GM12801 (cell line): Measurements from ENCODE around the gene FTO.

Experiments
- TF ChIP-seq, protein P1 (sequence below): IDR thresholded peaks from one replicate; pipeline ENCODE4 v1.5.1; 2011; ENCODE audit warnings: control low read depth; ENCODE audit not compliant: insufficient read length; ENCODE audit errors: extremely low read depth

Gene FTO

GRCh38 chr16:54040975-54041374 is 337.0 kb downstream of the FTO start:
- TF ChIP-seq, protein P1, sequence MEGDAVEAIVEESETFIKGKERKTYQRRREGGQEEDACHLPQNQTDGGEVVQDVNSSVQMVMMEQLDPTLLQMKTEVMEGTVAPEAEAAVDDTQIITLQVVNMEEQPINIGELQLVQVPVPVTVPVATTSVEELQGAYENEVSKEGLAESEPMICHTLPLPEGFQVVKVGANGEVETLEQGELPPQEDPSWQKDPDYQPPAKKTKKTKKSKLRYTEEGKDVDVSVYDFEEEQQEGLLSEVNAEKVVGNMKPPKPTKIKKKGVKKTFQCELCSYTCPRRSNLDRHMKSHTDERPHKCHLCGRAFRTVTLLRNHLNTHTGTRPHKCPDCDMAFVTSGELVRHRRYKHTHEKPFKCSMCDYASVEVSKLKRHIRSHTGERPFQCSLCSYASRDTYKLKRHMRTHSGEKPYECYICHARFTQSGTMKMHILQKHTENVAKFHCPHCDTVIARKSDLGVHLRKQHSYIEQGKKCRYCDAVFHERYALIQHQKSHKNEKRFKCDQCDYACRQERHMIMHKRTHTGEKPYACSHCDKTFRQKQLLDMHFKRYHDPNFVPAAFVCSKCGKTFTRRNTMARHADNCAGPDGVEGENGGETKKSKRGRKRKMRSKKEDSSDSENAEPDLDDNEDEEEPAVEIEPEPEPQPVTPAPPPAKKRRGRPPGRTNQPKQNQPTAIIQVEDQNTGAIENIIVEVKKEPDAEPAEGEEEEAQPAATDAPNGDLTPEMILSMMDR = no peak

DNA sequence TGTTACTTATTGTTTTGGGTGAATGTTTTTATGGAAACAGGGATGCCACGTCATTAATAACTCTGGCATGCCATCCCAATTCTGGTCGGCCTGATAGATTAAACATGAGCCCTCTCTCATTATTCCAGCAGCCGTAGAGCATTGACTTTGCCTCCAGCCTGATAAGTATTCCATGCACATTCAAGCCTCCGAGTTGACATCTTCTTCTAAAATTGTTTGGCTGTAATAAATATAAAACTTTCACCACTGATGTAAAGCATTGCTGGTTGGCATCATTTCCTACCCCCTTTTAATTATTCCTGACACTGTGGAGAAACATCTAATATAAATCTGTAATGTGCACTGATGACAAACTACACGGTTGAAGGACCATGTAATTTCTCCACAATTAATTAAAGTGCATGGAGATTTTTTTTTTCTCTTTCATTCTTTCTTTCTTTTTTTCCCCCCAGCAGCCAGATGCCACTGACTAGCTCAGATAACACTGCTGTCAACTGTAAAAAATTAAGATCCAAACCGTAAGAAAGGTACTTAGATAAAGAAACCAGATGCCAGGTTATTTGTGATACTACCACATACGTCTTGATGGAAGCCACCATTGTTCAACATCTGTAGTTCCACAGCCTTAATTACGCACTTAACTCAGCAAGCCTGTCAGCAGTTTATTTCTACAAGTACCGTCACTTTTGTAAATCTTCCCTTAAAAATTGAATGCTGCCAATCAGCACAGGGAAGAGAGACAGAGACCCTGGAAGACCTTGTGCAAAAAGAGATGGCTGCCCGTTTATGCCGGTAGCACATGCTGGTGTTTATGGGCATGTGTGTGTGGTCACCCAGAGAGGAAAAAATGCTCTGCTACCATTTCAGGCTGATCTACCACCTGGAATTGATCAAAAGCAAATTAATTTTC is 344.9 kb downstream of the FTO start:
- TF ChIP-seq, protein P1 = no peak

DNA sequence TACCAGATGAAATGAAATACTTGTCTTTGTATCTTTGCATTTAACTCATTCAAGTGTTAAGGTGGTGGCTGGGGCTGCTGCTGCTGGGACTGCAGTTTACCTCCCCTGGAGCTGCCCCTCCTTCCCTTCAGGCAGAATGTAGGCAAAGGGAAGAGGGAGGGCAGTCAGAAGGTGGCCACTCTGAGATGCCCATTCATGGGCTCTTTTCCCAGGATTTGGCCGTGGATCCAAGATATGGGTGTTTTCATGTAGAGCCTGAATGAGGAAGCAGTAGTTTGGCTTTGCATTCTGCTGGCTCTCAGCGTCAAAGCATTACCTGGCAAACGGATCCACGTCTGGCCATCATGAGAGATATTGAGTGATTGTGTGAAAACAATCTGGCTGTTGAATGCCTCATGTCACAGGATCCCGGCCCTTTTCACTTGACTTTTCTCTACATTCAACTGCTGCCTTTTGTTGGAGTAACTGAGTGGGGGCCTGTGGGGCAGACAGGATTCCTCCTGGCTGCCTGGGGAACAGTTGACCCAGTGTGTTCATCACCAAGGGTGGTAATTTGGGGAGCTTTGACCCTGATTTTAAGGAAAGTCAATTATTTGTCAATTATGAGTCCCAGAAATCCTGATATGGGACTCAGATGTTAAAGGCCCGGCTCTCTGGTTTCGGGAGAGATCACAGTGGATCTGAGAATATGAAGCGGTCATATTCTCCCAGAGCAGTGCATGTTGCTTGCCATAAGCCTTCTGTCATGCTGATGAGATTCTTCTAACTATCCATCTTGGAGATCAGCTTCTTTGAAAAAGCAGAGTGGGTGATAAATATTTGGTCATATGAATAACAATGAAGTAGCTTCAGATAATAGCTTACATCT is 345.9 kb downstream of the FTO start:
- TF ChIP-seq, protein P1 = no peak

DNA sequence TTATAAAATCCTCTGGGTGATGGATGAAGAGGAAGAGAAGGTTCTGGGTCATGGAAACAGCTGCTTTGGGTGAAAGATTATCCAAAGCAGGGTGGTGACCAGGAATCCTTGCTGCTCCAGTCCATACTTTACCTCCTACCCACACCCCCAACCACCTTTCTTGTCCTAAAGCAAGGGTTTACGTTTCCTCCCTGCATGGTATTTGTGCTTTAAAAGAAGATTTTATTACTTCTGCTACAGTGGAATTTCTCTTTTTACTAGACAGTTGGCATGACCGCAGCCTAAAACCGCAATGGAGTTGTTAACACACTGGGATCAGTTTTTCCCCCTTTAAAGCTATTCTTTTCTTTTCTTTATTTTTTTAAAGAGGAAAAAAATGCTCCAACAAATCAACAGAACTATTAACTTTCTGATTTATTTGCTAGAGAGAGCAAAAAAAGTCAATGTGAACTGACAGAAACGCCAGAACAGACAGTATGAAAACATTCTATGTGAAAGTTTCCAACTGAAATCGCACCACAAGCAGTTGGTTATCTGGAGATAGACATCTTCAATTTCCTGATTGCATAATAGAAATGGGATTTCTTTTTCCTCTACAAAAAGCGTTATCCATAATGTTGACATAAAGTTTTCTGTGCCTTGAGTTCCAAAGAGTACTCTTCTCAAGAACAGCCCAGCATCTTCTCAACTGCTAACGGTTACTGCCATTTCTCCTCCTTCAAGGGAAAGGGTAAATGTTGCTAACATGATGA is 346.7 kb downstream of the FTO start:
- TF ChIP-seq, protein P1 = no peak

DNA sequence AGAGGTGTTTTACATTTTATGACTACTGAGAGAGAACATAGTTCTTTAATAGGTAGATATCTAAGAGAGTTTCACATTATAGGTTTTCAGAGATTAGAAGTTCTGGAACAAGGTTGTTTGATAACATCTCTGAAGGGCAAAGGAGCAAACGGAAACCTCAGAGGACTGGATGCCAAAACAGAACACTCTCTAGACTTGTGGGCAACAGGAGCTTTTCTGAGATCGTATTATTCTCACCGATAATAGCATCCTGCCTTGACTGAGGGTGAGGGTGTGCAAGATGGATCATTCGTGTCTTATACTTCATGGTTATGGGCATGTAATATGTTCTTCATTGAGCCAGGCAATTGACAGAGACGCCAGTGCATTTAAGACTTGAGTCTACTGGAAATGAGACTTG is 347.9 kb downstream of the FTO start:
- TF ChIP-seq, protein P1 = no peak

GRCh38 chr16:54052271-54052670 is 348.3 kb downstream of the FTO start:
- TF ChIP-seq, protein P1 = no peak
